Spleen (tissue), 11 donors: Measurements from ENCODE around the gene VAMP2. TPM values are rescaled to one million over a fixed set of nuclear protein-coding genes. Genes with fewer than 3 reads are reported as not detected.
A peak's percentile ranks its signal among the peaks of the same experiment; 100 is the strongest.

Experiments used
- DNase-seq: peaks from one replicate; pipeline ENCODE4 v3.0.0-alpha.2; 2020
- H3K27ac ChIP-seq, 8 donors: fragments of 200-600 bp; sonication (generic) in 7 of 8; 1 replicate in 4 of 8; 2 replicates in 4 of 8; pipeline versions ENCODE4 v1.5.0 to v1.8.0; 2016 to 2021; ENCODE audit warnings: inconsistent platforms in 4 of 8, mild to moderate bottlenecking in 4 of 8, moderate library complexity in 1 of 8
- H3K27me3 ChIP-seq, 7 donors: fragments of 200-600 bp; sonication (generic) in 6 of 7; replicated peaks in 1 of 7; 1 replicate in 4 of 7; 2 replicates in 3 of 7; pipeline versions ENCODE4 v1.5.0 to v1.8.0; 2016 to 2021; ENCODE audit warnings: inconsistent platforms in 3 of 7, mild to moderate bottlenecking in 1 of 7
- H3K36me3 ChIP-seq, 6 donors: fragments of 200-600 bp; sonication (generic) in 5 of 6; 1 replicate in 4 of 6; 2 replicates in 2 of 6; pipeline versions ENCODE4 v1.5.0 to v1.8.0; 2016 to 2021; ENCODE audit warnings: inconsistent platforms in 2 of 6
- H3K4me1 ChIP-seq, 6 donors: fragments of 200-600 bp; sonication (generic) in 5 of 6; 1 replicate in 3 of 6; 2 replicates in 3 of 6; pipeline versions ENCODE4 v1.5.0 to v1.8.0; 2016 to 2021; ENCODE audit warnings: inconsistent platforms in 3 of 6
- H3K4me3 ChIP-seq, 8 donors: fragments of 200-600 bp; sonication (generic) in 7 of 8; 1 replicate in 4 of 8; 2 replicates in 4 of 8; pipeline versions ENCODE4 v1.5.0 to v1.8.0; 2016 to 2021; ENCODE audit warnings: inconsistent platforms in 4 of 8, mild to moderate bottlenecking in 4 of 8, moderate library complexity in 2 of 8
- H3K9me3 ChIP-seq, 8 donors: fragments of 200-600 bp; sonication (generic) in 7 of 8; 1 replicate in 4 of 8; 2 replicates in 4 of 8; pipeline versions ENCODE4 v1.5.0 to v1.8.0; 2016 to 2021; ENCODE audit warnings: inconsistent platforms in 4 of 8
- POLR2A ChIP-seq, 3 donors: fragments of 450-650 bp; IDR thresholded peaks; one replicate each; pipeline ENCODE4 v1.5.1; 2017; ENCODE audit warnings: antibody characterized with exemption in 3 of 3, mild to moderate bottlenecking in 1 of 3
- POLR2AphosphoS5 ChIP-seq, 3 donors: sonication (generic); formaldehyde crosslinking; IDR thresholded peaks; one replicate each; pipeline ENCODE4 v1.5.1; 2017; ENCODE audit warnings: antibody characterized with exemption in 3 of 3
- WGBS, 5 donors: extraction: QIAGEN DNeasy Blood & Tissue Kit in 3 of 5; methylation state at CpG; one replicate each; pipeline versions ENCODE4 v1.1.5 to v1.1.7; 2013 to 2018; 5-methylcytosine and 5-hydroxymethylcytosine counted together
- intact Hi-C: fragments of 100-400 bp; cut with DNase I; formaldehyde crosslinking; loops from one replicate; pipeline ENCODE4 v1.15.0; 2023; ENCODE audit warnings: low total_unique reads
- polyA plus RNA-seq, 3 donors: library from polyadenylated mRNA; stranded (reverse); fragments of 200-250 nt; gene quantifications; one replicate each; pipeline ENCODE4 v1.2.1, GENCODE V29; 2013
- total RNA-seq, 7 donors: library from RNA; depleted of rRNA in 3 of 7; stranded (reverse); fragments of >200 nt in 3 of 7; fragmentation: NEBNext Ultra II Directional in 4 of 7; extraction: Animal tissue kit (Norgen Biotek cat#: 25700) in 4 of 7; gene quantifications; one replicate each; pipeline versions ENCODE4 v1.1.0 to v1.2.1, GENCODE V29; 2016 to 2021
- TF ChIP-seq, protein P1 (sequence below), 11 experiments: fragments of 200-600 bp in 7 of 11; fragments of 450-650 bp in 4 of 11; sonication (generic) in 4 of 11; IDR thresholded peaks in 8 of 11; conservative IDR thresholded peaks in 3 of 11; 1 replicate in 7 of 11; 2 replicates in 4 of 11; pipeline versions ENCODE4 v1.4.0 to v1.8.0; 2016 to 2021; ENCODE audit warnings: antibody characterized with exemption in 11 of 11, inconsistent platforms in 4 of 11, mild to moderate bottlenecking in 1 of 11
- donor health status: healthy with polysubstance abuse.
- donor health status: DM: no; HTN: no; CAD: no; lungs with moderate emphysema.
- donor health status: DM: no; HTN: no; CAD: no.
- donor health status: Bipolar disorder and iron deficiency.
- donor health status: healthy.
- donor health status: DM: no; HTN: no; CAD: no.
- donor health status: DM: yes; HTN: yes; CAD: no.

Gene VAMP2
- total and polyA plus RNA-seq, 10 donors: 37.5 to 94.8 (median 54.5) TPM

DNA sequence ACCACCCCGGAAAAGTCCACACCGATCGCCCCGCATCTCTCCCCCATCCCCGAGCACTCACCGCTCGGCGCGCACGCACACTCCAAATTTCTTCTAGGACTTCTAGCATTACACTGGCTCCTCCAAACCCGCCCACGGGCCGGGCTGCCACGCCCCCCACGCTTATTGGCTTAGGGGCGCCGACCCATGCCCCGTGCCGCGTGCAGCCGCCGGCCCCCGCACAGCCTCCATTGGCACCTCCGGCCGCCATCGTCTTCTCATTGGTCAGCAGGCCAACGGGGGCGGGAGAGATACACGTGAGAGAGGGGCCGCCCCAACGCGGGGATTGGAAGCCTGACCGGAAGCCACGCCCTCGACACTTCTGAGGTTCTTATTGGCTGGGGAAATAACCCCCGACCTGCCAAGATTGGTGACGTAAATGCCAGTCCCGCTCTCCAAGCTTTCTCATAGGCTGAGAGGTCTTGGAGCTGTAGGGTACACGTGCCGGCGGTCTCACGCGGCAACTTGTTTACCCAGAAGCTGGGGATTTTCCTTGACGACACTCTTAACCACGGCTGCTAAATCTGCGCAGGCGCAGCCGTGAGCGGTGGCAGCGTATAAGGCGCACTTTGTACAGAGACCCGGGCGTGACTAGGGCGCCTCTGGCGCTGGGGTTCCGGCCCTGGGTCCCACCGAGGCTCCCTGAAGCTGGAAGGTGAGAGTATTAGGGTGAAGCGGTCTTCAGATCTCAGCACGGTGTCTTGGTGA is 6.3 kb downstream of the VAMP2 start:
- intact Hi-C loops: no loop called here
- TF ChIP-seq POLR2A (IDR thresholded peaks at IDR 0.05) (peak; percentile 99 to 100 (median 99)), POLR2AphosphoS5 (IDR thresholded peaks at IDR 0.05) (peak; percentile 100)
- TF ChIP-seq, protein P1, sequence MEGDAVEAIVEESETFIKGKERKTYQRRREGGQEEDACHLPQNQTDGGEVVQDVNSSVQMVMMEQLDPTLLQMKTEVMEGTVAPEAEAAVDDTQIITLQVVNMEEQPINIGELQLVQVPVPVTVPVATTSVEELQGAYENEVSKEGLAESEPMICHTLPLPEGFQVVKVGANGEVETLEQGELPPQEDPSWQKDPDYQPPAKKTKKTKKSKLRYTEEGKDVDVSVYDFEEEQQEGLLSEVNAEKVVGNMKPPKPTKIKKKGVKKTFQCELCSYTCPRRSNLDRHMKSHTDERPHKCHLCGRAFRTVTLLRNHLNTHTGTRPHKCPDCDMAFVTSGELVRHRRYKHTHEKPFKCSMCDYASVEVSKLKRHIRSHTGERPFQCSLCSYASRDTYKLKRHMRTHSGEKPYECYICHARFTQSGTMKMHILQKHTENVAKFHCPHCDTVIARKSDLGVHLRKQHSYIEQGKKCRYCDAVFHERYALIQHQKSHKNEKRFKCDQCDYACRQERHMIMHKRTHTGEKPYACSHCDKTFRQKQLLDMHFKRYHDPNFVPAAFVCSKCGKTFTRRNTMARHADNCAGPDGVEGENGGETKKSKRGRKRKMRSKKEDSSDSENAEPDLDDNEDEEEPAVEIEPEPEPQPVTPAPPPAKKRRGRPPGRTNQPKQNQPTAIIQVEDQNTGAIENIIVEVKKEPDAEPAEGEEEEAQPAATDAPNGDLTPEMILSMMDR (IDR thresholded peaks at IDR 0.05 in 8 of 11, conservative IDR thresholded peaks at IDR 0.05 in 3 of 11): peak in 2 of 11 experiments; percentile 32 to 35
- Histone ChIP-seq H3K27me3 (no peaks in the 10 kb centered on the region), H3K4me3 (peak overlapping the region; percentile 39 to 79 (median 52)), H3K4me1 (peaks cover 53 to 93% (median 83%) of the 10 kb centered on the region in 6 donors), H3K36me3 (peaks cover 0 to 45% (median 20%) of the 10 kb centered on the region in 6 donors), H3K9me3 (no peaks in the 10 kb centered on the region), H3K27ac (peak overlapping the region; percentile 96 to 100 (median 98))
- peak; percentile 100 for DNase-seq
- WGBS, 5 donors: 0 to 2% (median 0%) methylated on average over 50 to 59 of the region's 59 CpGs

DNA sequence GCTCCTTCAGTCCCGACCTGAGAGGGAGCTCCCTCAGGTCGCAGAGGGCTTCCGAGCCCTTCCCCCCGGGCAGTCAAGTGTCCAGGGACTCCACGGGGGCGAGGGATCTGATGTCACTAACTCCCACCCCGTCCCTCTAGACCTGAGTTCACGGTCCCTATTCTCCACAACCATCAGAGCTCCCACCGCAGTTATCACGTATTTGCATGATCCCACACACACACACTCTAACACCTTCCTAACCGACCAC is 6.8 kb downstream of the VAMP2 start:
- Histone ChIP-seq H3K9me3 (no peaks in the 10 kb centered on the region), H3K4me1 (peaks cover 50 to 93% (median 83%) of the 10 kb centered on the region in 6 donors), H3K4me3 (peak overlapping the region; percentile 39 to 79 (median 52)), H3K27me3 (no peaks in the 10 kb centered on the region), H3K27ac (peak overlapping the region; percentile 96 to 100 (median 98)), H3K36me3 (peaks cover 0 to 42% (median 15%) of the 10 kb centered on the region in 6 donors)
- 1 to 5% (median 2%) methylated on average over 8 to 11 of the region's 11 CpGs for WGBS, 5 donors
- intact Hi-C loops: no loop called here
- peak; percentile 89 for DNase-seq
- TF ChIP-seq, protein P1 (IDR thresholded peaks at IDR 0.05 in 8 of 11, conservative IDR thresholded peaks at IDR 0.05 in 3 of 11): no peak
- TF ChIP-seq POLR2A (IDR thresholded peaks at IDR 0.05) (no peak), POLR2AphosphoS5 (IDR thresholded peaks at IDR 0.05) (no peak)

DNA sequence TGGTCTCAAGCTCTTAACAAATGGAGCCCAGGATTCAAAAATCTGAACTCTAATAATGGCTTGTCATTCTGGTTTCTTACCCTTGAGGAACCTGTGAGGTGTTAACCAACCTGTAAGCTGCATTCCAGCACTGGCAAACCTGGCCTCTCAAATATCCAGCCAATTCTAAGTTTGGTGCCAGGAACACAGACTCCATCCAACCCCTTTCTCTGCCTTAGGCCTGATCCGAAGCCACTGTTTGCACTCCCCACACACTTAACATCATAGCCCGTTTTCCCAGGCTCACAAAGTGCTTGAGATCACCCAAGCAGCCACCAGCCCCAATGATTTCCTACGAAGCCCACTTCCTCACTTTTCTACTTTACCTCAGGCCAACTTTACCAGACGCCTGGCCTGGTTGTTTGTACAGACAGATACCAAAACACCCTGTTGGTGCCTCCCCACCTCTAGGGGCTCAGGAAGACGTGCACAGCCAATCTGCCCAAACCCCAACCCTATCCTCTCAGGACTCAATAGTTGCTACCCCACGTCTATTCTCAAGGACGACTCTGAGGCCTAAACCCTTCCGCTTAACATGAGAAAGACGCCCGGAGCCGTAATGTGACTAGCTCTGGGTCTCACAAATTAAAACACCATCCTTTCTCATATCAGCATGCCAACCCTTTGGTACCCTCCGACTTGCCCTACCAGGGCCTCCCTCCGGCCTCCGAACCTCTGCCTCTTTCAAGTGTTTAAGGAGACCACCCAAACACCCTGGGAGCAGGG is 7.3 kb downstream of the VAMP2 start:
- Histone ChIP-seq H3K27ac (peak overlapping the region; percentile 96 to 100 (median 98)), H3K4me1 (peaks cover 52 to 93% (median 83%) of the 10 kb centered on the region in 6 donors), H3K27me3 (no peaks in the 10 kb centered on the region), H3K36me3 (peaks cover 0 to 42% (median 12%) of the 10 kb centered on the region in 6 donors), H3K9me3 (no peaks in the 10 kb centered on the region), H3K4me3 (peak overlapping the region; percentile 39 to 79 (median 52))
- DNase-seq: no peak
- 44 to 63% (median 58%) methylated on average over 14 of the region's 14 CpGs for WGBS, 5 donors
- TF ChIP-seq, protein P1 (IDR thresholded peaks at IDR 0.05 in 8 of 11, conservative IDR thresholded peaks at IDR 0.05 in 3 of 11): peak in 1 of 11 experiments; percentile 6
- TF ChIP-seq POLR2AphosphoS5 (IDR thresholded peaks at IDR 0.05): peak in 1 of 3 donors; percentile 11
- TF ChIP-seq POLR2A (IDR thresholded peaks at IDR 0.05): no peak
- intact Hi-C loops: no loop called here
